Measurements from ENCODE around the gene NHEJ1. TPM values are rescaled to one million over a fixed set of nuclear protein-coding genes. Genes with fewer than 3 reads are reported as not detected.

The NHEJ1 gene
- total RNA-seq, 1 donor from 2014 or later: 10.8 TPM

DNA sequence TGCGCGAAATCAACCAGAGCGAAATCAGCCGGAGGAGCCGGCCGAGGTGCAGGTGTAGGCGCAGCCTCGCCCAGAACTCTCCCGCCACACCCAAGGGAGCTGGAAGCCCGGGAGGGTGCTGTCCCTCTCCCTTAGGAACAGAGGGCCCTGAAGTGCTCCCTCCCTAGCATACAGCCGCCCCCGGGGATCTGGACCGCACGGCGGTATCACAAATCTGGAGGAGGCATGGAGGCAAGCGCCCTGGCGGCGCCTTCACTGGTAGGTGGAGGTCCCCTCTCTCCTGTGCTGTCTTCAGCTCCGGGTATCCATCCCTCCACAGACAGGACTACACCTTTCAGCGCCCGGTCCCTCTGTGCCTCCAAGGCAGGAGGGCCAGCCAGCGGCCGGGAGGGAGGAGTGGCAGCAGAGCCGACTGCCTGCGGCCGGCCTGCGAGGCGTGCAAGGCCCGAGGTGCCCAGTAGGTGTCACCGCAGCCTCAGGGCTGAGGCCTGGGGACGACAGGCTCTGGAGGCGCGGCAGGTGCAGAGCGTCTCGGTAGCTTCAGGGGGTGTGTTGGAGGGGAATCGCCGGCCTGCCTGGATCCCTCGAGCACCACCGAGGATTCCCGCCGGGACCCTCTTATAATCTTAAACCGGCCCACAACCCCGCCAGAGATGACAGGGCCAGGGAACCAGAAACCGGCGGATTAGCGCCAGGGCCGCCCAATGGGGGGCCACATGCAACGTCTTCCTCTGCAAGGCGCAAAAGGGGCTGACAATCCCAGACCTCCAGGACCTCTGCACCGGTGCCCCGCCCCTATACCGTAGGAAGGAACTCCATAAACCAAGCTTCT lies 102.7 kb downstream of the NHEJ1 start:
- peak; percentile 16 for DNase-seq (ENCODE audit: low read depth)
- Histone ChIP-seq H3K4me3 (ENCODE audit: insufficient read depth, low read depth, low read length) (no peak overlapping the region), H2AFZ (ENCODE audit: low read depth, low read length) (peak overlapping the region; percentile 26), H3K79me2 (ENCODE audit: insufficient read depth, low read length) (no peaks in the 10 kb centered on the region), H3K27me3 (ENCODE audit: insufficient read depth, low read length) (peaks cover 68% of the 10 kb centered on the region), H3K9me3 (ENCODE audit: insufficient read depth, low read depth, low read length) (no peaks in the 10 kb centered on the region), H3K27ac (ENCODE audit: low read depth, low read length) (no peak overlapping the region), H3K36me3 (ENCODE audit: insufficient read depth, low read length) (no peaks in the 10 kb centered on the region), H3K4me1 (ENCODE audit: insufficient read depth, low read length) (peaks cover 17% of the 10 kb centered on the region), H3K9ac (ENCODE audit: low read length) (no peak overlapping the region), H3K4me2 (ENCODE audit: low read length) (peak overlapping the region; percentile 70), H4K20me1 (ENCODE audit: insufficient read depth, low read length) (peaks cover 13% of the 10 kb centered on the region)
- FAIRE-seq: no peak
- no peaks in the 10 kb centered on the region for H3K36me3 Mint-ChIP-seq (ENCODE audit: low read depth, unreplicated experiment)
- H3K4me1 Mint-ChIP-seq (ENCODE audit: low read depth, unreplicated experiment): no peaks in the 10 kb centered on the region
- H3K4me3 Mint-ChIP-seq (ENCODE audit: unreplicated experiment): no peak overlapping the region
- H3K9me3 Mint-ChIP-seq (ENCODE audit: unreplicated experiment): no peaks in the 10 kb centered on the region
- TF ChIP-seq CTCF (IDR thresholded peaks at IDR 0.05; ENCODE audit: insufficient read depth, low read depth, low read length) (peak; percentile 39), EZH2 (IDR thresholded peaks at IDR 0.05; ENCODE audit: insufficient read depth, low read length) (peak; percentile 99)
- peaks cover 80% of the 10 kb centered on the region for H3K27me3 Mint-ChIP-seq (ENCODE audit: low read depth, unreplicated experiment)
- no peak overlapping the region for H3K27ac Mint-ChIP-seq (ENCODE audit: unreplicated experiment)

DNA sequence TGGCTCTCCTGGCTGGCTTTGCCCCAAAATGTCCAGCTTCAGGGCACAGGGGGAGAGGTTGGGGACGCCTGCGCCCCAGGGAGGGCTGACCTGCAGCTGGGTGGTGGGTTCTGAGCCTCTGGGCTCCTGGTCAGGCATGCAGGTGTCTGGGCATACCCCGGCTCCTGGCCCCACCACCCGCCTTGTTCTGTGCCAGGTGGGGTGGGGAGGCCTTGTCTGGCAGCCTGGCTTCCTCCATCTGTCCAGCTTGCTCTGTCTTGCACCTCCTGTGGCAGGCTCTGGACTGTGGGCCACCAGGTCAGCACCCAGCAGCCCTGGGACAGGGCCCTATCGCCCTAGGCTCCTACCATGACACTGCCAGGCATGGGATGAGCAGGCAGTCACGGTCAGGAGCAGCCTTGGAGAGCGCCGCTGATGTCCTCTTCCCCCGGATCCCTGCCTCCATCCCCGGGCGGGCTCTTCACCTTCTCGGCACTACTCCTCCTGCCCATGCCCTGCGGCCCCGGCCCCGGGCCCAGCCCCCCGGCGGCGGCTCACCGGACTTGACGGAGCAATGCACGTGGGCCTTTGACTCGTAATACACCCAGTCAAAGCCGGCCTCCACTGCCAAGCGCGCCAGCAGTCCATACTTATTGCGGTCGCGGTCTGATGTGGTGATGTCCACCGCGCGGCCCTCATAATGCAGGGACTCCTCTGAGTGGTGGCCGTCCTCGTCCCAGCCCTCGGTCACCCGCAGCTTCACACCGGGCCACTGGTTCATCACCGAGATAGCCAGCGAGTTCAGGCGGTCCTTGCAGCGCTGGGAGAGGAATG lies 103.5 kb downstream of the NHEJ1 start:
- Histone ChIP-seq H2AFZ (ENCODE audit: low read depth, low read length) (peak overlapping the region; percentile 26), H3K4me3 (ENCODE audit: insufficient read depth, low read depth, low read length) (no peak overlapping the region), H3K36me3 (ENCODE audit: insufficient read depth, low read length) (no peaks in the 10 kb centered on the region), H3K4me1 (ENCODE audit: insufficient read depth, low read length) (peaks cover 17% of the 10 kb centered on the region), H3K27ac (ENCODE audit: low read depth, low read length) (no peak overlapping the region), H3K27me3 (ENCODE audit: insufficient read depth, low read length) (peaks cover 66% of the 10 kb centered on the region), H3K9me3 (ENCODE audit: insufficient read depth, low read depth, low read length) (no peaks in the 10 kb centered on the region), H4K20me1 (ENCODE audit: insufficient read depth, low read length) (peaks cover 13% of the 10 kb centered on the region), H3K4me2 (ENCODE audit: low read length) (peak overlapping the region; percentile 70), H3K9ac (ENCODE audit: low read length) (no peak overlapping the region), H3K79me2 (ENCODE audit: insufficient read depth, low read length) (no peaks in the 10 kb centered on the region)
- no peaks in the 10 kb centered on the region for H3K36me3 Mint-ChIP-seq (ENCODE audit: low read depth, unreplicated experiment)
- DNase-seq (ENCODE audit: low read depth): no peak
- no peak for FAIRE-seq
- no peaks in the 10 kb centered on the region for H3K4me1 Mint-ChIP-seq (ENCODE audit: low read depth, unreplicated experiment)
- H3K9me3 Mint-ChIP-seq (ENCODE audit: unreplicated experiment): peaks cover 3% of the 10 kb centered on the region
- TF ChIP-seq CTCF (IDR thresholded peaks at IDR 0.05; ENCODE audit: insufficient read depth, low read depth, low read length) (no peak), EZH2 (IDR thresholded peaks at IDR 0.05; ENCODE audit: insufficient read depth, low read length) (peak; percentile 95)
- H3K27ac Mint-ChIP-seq (ENCODE audit: unreplicated experiment): no peak overlapping the region
- H3K27me3 Mint-ChIP-seq (ENCODE audit: low read depth, unreplicated experiment): peaks cover 80% of the 10 kb centered on the region
- no peak overlapping the region for H3K4me3 Mint-ChIP-seq (ENCODE audit: unreplicated experiment)
